SW480 (cell line): ENCODE results near the gene TEX22.
A peak's percentile ranks its signal among the peaks of the same experiment; 100 is the strongest.

ENCODE experiments used
- DNase-seq: peaks from one replicate; pipeline ENCODE4 v3.0.0-alpha.2; 2016; ENCODE audit warnings: low spot score

Gene TEX22

GRCh38 chr14:105420974-105421674 lies 22.8 kb downstream of the TEX22 start:
- no peak for DNase-seq

DNA sequence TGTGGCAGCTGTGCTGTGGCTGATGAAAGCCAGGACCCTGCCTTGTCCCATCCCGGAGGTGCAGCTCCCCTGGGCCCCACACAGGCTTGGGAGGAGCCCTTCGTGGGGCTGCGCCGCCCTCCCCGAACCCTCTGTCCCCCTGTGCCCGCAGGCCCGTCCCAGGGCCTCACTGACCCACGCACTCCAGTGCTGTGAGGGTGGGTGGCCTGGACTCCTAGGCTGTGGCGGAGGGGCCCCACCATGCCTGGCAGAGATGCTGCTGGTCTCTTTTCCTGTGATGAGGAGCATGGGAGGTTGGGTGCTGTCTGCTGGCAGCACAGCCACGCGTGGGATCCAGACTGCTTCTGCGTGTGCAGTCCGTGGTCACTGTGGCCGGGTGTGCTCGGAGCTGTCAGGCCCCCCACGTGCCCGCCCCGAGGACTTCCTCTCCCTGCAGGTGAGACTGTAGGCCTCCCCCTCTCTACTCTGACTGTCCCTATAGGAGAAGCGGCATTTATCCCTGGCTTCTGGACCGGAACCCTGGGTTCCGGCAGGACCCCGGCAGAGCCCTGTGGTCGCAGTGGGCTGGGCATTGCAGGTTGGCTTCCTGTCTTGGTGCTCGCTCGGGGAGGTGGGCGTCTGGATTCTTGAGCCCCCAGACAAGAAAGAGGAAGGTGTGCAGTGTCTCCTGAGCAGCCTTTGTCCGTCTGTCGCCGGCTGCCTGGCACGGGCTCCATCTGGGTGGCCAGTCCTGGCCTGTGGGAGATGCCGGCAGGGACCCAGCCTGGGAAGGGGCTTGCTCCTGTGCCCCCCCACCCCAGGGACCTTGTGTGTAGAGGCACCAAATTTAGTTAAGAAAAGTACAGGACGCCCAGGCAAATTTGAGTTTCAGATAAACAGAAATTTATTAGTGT lies 23.6 kb downstream of the TEX22 start:
- DNase-seq = no peak

DNA sequence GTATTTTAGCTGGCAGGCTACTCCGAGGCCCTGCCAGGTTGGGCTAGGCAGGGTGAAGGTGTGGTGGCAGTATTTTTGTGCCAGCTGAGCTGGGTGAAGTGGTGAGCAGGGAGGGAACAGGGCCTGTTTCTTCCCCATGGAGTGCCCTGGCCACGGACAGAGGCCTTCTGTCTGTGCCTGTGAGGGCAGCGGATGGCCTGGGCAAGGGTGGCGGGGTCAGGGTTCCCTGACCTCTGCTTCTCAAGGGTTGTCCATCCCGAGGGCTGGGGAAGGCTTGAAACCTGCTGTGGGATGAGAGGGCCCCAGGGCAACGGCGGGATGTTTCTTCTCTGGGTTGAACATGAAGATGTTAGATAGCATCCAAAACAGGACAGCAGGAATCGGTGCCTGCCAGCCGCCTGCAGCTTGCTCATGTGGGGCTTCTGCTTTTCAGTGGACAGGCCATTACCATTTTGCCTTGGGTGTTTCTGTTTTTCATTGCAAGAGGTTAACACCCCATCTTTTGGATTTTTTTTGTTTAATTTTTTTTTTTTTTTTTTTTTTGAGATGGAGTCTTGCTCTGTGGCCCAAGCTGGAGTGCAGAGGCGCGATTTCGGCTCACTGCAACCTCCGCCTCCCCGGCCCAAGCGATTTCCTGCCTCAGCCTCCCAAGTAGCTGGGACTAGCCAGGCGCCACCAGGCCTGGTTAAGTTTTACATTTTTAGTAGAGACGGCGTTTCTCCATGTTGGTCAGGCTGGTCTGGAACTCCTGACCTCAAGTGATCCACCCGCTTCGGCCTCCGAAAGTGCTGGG lies 24.6 kb downstream of the TEX22 start:
- DNase-seq = no peak

GRCh38 chr14:105423488-105424195 lies 25.3 kb downstream of the TEX22 start:
- DNase-seq = no peak

DNA sequence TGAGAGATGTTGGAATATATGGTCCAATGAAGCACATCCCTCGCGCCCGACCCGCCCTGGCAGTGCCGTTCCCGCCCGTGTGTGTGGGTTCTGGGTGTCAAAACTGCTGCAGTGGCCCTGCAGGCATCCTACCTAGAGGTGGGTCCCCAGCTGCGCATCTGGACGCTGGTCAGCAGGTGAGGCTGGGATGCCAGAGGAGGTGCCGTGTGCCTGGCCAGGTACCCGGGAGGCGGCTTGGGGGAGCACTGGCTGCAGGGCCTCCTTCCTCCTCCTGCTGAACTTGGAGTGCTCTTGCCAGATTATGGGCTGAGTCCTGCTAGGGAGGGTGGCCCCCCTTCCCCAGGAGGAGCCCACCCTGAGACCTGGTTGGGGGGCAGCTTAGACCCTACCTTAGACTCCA lies 26.5 kb downstream of the TEX22 start:
- DNase-seq = no peak

- no peak for DNase-seq
These were observed 27.5 kb downstream of the TEX22 start for GRCh38 chr14:105425823-105426247.

- DNase-seq = no peak
These were observed 28.2 kb downstream of the TEX22 start for GRCh38 chr14:105426416-105427130.

- no peak for DNase-seq
These were observed 29.1 kb downstream of the TEX22 start for GRCh38 chr14:105427412-105427811.

DNA sequence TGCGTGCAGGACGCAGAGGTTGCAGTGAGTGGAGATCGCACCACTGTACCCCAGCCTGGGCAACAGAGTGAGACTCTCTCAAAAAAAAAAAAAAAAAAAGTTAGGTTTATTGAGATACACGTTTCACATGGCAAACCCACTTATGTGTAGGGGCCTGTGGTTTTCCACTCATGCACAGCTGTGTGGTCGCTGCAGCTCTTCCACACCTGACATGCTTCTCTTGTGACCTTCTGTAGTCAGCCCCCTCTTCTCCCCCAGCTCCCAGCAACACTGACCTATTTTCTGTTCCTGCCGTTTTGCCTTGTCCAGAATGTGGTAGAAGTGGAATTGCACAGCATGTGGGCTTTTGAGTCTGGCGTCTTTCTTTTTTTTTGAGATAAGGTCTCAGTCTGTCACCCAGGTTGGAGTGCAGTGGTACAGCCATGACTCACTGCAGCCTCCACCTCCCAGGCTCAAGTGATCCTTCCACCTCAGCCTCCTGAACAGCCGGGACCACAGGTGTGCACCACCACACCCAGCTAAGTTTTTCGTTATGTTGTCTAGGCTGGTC lies 29.7 kb downstream of the TEX22 start:
- DNase-seq = no peak

DNA sequence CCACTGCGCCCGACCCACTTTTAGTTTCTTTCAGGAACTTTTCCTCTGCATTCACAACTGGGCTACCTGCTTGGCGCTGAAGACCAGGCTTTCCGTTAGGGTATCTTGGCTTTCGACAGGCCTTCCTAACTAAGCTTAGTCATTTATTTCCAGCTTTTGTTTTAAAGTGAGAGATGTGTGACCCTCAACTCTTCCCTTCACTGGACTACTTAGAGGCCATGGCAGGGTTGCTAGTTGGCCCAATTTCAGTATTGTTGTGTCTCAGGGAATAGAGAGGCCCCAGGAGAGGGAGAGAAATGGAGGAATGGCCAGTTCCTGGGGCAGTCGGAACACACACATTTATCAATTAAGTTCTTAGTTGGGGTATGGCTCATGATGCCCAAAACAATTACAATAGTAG lies 31.7 kb downstream of the TEX22 start:
- no peak for DNase-seq

- peak; percentile 44 for DNase-seq
These were observed 32.2 kb downstream of the TEX22 start for GRCh38 chr14:105430565-105430964.

- no peak for DNase-seq
These were observed 32.9 kb downstream of the TEX22 start for GRCh38 chr14:105431256-105431655.

DNA sequence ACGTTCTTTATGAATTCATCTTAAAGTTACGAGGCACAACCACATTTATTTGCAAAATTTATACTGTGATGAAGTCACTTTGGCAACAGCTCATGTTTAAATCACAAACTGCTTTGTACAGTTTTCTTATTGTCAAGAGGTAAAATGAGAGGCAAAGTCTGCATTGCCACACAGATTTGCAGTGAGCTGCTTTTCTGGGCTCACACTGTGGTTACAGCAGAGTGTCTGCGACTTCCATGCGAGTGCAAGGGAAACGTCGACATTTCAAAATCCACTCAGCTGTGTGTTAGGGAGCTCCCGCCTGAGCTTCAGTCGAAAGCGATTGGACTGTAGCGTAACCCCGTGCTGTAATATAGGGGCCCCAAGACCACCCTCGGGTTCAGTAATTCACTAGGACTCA lies 34.3 kb downstream of the TEX22 start:
- no peak for DNase-seq

DNA sequence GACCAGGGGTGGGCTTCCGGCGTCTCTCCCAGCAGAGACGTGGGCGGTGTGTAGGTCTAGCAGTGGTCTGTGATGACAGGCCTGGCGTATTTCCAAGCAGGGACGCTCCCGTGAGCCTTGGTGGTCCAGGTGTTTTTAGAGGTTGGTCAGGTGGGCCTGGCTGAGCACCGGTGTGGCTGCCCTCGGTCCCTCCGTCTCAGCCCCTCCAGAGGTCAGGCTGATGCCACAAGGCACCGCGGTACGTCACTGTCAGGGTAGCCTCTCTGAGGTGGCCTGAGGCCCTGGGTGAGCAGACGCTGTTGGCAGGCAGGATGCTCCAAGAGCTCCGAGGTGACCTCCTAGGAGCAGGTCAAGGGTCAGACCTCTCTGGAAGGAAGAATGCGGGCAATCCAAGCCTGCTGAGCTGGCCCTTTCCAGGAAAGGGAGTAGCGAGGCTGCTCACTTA lies 34.8 kb downstream of the TEX22 start:
- DNase-seq = no peak

DNA sequence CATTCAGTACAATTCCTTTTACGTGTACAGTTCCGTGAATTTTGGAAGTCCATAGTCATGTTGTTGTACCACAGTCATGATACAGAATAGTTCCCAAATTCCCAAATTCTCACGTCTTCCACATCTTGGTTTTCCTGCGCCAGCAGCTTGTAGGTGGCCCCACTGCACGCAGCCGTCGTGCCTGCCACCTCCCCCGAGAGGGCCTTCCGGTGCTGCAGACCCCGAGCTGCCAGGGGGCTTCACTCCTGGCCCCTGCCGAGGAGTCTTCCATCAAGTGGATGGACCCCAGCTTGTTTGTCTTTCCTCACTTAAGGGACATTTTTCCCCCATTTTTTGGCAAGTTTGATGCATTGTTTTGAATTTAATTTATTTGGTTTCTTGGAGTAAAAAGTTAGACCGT lies 38.1 kb downstream of the TEX22 start:
- no peak for DNase-seq

- peak; percentile 75 for DNase-seq
These were observed 38.8 kb downstream of the TEX22 start for GRCh38 chr14:105436891-105437722.

DNA sequence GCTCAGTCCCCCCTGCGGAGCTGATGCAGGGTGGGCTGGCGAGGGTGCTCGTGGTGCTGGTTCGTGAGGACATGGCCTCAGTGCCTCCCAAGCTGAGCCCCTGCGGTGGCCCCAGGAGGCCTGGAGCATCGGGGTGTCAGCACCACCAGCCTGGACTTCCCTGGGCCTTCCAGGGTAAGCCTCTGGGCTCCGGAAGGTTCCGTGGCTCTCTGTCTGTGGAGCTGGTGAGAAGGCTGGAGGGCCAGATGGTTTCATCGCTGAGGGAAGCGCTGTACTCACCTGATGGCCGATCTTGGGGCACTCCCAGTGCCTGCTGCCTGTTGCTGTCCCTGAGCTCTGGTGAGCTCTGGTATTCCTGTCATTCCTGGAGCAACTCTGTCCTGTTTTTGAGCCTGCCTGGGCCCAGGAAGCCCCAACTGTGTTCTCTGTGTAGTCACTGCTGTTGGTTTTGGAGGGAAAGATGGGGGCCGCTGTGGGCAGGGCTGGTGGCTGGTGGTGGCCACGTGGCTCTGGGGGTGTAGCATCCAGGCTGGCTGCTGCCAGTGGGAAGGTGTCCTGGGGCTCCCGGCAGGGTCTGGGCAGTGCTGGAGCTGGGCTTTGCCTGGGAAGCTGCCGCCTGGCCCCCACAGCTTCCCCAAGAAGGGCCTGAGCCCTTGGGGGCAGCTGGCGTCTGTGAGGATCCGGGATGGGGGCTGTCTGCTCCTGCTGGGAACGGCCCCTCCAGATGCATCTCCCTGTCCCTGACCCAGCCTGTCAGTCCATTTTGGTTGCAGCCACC lies 39.6 kb downstream of the TEX22 start:
- no peak for DNase-seq

- DNase-seq = no peak
These were observed 40.8 kb downstream of the TEX22 start for GRCh38 chr14:105439179-105439578.
